ENCODE results near the gene DDX4.
A peak's percentile ranks its signal among the peaks of the same experiment; 100 is the strongest.

GRCh38 chr5:55712023-55712859, 25.6 kb upstream of the DDX4 start, which contains the start of gene SLC38A9:
- TF ChIP-seq CTCF (IDR thresholded peaks at IDR 0.05) (no peak), POLR2A (IDR thresholded peaks at IDR 0.05) (peak in 2 of 4 donors; percentile 7 to 50)

Measured in esophagus squamous epithelium (tissue), 4 donors.